Fibroblast of lung (primary cell): ENCODE results near the gene NDUFA12.

Experiments
- EZH2 ChIP-seq: IDR thresholded peaks from 2 replicates; pipeline ENCODE4 v1.5.1; 2012; ENCODE audit warnings: low read length, control low read depth, mild to moderate bottlenecking; ENCODE audit errors: missing control alignments
- TF ChIP-seq, protein P1 (sequence below), 2 donors: IDR thresholded peaks in 1 of 2; conservative IDR thresholded peaks in 1 of 2; 1 replicate in 1 of 2; 2 replicates in 1 of 2; pipeline ENCODE4 v1.5.1; 2011 to 2012; ENCODE audit warnings: low read length in 2 of 2, control low read depth in 1 of 2, inconsistent platforms in 1 of 2, low read depth in 1 of 2, mild to moderate bottlenecking in 1 of 2

DNA sequence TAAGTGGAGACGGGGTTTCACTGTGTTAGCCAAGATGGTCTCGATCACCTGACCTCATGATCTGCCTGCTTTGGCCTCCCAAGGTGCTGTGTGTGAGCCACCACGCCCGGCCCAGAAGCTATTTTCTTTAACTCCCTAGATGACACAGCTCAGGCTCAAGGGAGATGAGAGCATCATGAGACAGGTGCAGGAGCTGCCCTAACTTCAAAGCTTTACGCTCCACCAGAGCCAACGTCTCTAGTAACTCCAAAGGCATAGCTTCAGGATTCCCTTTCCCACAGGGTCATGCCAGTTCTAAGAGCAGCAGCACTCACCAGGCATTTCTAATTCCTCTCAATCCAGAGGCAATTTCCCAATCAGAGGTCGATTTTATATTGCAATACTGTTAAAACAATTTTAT lies 21.0 kb downstream of the NDUFA12 start:
- TF ChIP-seq, protein P1, sequence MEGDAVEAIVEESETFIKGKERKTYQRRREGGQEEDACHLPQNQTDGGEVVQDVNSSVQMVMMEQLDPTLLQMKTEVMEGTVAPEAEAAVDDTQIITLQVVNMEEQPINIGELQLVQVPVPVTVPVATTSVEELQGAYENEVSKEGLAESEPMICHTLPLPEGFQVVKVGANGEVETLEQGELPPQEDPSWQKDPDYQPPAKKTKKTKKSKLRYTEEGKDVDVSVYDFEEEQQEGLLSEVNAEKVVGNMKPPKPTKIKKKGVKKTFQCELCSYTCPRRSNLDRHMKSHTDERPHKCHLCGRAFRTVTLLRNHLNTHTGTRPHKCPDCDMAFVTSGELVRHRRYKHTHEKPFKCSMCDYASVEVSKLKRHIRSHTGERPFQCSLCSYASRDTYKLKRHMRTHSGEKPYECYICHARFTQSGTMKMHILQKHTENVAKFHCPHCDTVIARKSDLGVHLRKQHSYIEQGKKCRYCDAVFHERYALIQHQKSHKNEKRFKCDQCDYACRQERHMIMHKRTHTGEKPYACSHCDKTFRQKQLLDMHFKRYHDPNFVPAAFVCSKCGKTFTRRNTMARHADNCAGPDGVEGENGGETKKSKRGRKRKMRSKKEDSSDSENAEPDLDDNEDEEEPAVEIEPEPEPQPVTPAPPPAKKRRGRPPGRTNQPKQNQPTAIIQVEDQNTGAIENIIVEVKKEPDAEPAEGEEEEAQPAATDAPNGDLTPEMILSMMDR (conservative IDR thresholded peaks at IDR 0.05 in 1 of 2, IDR thresholded peaks at IDR 0.05 in 1 of 2; ENCODE audit: low read depth in 1 of 2, low read length in 2 of 2), result no peak
- no peak for TF ChIP-seq EZH2
